NCI-H2029 (cell line): ENCODE data around the gene KCTD5.

Source experiments
- DNase-seq: peaks from one replicate; lab custom pipeline; 2025; lab: John Stamatoyannopoulos, UW

KCTD5 gene

DNA sequence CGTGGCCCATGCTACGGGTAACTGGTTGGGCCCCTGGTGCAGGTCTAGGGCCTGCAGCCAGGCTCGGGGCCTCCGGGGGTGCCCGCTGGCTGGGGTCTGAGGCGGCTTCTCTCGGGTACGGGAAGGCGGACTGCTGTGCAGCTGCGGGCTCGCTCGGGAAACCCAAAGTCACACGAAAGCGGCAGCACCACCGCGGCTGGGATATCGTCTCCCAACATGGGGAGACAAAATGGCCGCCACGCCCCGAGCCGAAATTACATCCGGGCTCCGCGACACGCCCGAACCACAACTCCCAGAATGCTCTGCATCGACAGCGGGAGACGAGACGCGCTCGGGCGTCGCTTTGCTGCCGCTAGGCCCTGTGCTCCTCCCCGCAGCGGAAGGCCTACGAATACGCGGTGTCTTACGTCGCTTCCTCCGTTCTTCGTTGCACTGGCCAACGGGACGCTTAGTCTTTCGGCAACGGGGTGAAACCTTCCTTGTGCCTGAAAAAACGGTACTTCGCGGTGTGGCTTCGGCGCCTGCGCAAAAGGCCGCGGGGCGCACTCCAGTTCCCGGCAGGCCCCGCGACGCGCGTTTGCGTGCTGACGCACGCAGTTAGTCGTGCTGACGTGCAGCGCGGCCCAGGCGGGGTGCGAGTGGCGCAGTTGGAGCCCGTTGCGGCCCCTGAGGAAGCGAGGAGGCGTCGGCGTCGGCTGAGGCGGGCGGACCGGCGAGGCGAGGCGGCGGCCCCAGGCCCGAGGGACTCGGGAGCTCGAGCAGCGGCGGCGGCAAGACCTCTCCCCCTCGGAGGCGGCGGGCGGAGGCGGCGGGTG, 69.9 kb downstream of the KCTD5 start, which contains the start of gene SRRM2:
SRRM2 (plus strand) TSS at position 604 of the 815 bp plus-strand sequence. CDS start 3,727 bp downstream, outside the sequence.
- peak; percentile 92 for DNase-seq

DNA sequence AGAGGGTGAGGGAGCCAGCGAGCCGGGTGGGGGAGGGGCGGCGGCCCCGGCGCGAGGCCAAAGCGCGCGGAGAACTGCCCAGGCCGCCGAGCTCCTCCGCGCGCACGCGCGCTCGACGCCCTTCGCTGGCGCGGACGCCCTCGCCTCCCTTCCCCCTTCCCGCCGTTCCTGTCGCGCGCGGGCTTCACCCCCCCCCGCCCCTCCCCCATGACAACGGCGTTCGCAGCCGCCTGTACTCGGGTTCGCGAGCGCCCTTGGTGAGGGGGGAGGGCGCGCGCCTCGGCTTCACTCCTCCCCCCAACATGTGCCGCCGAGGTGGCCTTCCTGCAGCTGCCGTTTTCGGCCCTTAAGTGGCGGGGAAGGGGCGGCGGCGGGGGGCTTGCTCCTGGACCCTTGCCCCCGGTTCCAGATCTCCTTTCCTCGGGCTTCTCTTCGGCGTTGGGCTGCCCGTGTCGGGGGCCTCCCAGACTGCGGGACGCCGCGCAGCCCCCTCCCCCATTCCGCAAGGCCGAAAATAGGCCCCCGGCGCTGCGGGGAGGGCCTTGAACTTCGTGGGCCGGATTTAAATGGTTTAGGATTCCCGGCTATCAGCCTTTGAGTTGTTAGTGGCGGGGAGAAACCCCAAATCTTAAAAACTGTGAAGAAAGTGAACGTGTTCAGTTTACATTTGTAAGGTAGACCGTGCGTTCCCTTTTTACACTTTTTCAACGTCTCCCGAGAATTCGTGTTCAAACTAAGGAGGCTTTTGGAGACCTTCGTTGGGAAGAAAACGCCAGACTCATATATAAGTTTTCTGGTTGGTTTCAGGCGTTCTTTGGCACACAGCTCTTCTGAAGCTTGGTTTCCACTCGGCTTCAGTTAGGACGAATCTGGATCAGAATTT, 70.8 kb downstream of the KCTD5 start:
- DNase-seq, result peak; percentile 80

DNA sequence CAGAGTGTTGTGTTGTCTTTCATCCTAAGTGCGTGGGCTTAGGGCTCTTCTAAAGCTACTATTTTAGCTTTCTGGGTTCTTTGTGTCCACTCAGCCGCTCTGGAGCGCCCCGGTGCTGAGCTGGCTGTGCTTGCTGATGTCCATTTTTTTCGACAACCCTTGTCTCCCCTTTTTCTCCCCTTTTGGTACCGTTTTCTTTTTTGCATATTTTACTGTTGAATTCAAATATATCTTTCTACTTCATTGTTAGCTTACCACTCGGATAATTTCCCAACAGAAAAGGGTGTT, 71.4 kb downstream of the KCTD5 start:
- no peak for DNase-seq

DNA sequence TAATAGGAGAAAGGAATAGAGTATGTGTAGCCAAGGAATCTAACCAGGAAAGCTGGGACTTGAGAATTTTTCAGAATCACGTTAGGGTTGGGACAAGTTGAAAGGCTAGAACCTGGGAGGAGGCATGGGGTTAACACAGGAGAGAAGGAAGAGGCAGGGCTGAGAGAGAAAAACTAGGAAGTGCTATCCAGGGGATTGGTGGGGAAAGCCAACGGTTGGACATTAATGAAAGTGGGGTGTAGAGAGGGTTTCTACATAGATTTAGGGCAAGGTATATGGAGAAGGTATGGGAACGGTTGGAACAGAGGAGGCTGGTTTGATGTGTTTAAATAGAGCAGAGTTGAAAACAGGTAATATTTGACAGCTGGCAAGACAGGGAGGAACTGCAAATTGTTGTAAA, 72.8 kb downstream of the KCTD5 start:
- no peak for DNase-seq

DNA sequence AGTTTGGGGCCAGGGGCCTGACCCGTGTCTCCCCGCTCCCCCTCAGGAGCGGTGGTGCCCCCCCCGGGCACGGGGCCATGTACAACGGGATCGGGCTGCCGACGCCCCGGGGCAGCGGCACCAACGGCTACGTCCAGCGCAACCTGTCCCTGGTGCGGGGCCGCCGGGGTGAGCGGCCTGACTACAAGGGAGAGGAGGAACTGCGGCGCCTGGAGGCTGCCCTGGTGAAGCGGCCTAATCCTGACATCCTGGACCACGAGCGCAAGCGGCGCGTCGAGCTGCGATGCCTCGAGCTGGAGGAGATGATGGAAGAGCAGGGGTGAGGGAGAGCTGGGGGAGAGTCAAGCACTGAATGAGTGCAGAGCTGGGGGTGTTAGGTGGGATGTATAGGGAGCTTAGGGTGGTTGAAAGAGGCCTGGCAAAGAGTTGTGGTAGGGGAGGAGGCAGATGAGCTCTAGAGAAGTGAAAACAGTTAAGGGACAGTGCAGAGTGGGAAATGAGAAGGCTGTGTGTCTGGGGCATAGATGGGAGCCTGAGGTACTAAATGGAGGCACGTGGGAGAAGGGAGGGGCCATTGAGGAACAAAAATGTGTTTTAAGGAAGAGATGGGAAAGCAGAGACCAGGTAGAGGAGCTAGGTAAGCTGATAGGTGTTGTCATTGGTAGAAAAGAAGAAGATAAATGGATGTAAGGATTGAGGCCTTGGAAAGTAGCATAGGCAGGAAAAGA, 74.1 kb downstream of the KCTD5 start:
- DNase-seq, result no peak

DNA sequence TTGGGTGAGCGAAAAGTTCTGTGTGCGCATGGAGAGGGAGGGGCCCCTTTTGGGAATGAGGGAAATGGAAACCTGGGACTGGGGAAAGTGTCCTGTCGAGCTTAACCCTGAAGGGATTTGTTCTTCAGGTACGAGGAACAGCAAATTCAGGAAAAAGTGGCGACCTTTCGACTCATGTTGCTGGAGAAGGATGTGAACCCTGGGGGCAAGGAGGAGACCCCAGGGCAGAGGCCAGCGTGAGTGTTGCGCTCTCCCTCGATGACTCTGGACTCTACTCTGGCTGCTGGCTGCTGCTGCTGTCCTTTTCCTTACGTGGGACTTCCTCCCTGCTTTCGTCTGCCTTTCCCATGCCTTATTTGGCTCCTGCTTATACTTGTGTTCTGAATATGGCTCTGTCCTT, 75.0 kb downstream of the KCTD5 start:
- no peak for DNase-seq
